ENCODE measurements around the gene ABHD17A. TPM values are rescaled to one million over a fixed set of nuclear protein-coding genes. Genes with fewer than 3 reads are reported as not detected.

ABHD17A gene
- total RNA-seq, 1 donor from 2014 or later = 83.0 TPM

DNA sequence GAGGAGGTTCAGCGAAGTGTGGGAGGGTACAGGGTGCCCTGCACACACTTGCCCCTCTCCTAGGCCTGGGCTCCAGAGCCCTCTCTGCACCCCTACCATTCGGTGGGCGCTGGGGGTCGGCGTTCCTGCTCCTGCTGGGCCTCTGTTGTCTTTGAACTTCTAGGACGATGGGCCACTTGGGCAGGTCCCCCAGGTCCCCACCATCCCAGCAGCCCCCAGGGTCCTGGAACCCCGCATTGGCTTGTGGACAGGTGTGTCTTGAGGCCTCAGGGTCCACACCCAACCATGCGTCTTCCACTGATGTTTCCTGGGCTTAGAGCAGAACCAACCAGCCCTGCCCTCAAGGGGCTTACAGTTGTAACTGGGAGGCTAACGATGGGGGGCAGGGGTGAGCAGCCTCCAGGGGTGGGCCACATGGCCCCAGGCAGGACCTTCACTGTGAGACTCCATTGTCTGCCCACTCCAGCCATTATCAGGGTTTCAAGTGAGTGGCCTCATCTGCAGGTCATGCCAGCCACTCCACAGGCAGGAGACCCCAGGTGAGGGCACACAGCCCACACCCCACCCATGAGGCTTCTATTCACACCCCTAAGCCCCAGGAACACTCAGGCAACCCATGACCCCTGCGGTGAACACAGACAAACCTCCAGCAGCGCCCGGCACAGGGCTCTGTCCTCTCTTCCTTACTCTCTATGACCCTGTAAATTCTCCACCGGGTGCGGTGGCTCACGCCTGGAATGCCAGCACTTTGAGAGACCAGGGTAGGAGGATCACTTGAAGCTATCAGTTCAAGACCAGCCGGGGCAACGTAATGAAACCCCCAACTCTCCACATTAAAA, 19.9 kb downstream of the ABHD17A start:
- no peak for DNase-seq (ENCODE audit: extremely low spot score in 2 of 2)

DNA sequence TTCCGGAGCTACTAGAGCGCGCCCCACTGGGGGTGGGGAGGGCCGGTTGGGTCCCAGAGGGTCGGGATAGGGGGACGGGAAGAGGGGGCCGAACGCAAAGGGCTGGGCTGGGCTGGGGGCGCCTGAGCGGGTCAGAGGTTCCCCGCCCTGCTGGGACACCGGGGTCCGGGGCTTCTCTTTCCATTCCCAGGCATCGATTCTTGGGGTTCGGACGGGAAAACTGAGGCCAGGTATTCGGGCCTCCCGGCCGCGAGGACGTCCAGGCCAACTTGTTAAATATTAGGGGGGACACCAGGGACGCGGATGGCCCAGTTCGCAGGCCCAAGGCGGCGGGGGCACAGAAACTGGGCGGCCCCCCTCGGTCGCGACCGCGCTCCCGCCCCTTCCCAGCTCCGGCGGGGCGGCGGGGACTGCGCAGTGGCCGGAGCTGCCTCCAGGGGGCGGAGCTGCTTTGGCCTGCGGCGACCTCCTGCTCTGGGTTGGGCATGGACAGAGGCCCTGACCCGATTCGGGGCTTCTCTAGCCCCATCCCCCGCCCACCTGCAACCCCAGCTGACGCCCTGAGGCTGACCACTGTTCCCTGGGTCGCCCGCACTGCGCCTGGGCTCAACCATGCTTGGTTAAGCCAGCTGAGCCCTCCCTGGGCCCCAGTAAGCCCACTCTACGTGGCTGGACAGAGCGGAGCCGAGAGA, 20.7 kb downstream of the ABHD17A start:
- intact Hi-C loops (cut with DNase I) = no loop called here
- DNase-seq (ENCODE audit: extremely low spot score in 2 of 2) = no peak
- Histone ChIP-seq H3K27ac (peak overlapping the region; percentile 82), H3K36me3 (no peaks in the 10 kb centered on the region), H3K4me3 (peak overlapping the region; percentile 73 to 76), H3K9me3 (no peaks in the 10 kb centered on the region), H3K4me1 (peaks cover 39% of the 10 kb centered on the region), H3K27me3 (no peaks in the 10 kb centered on the region)
- peak in 1 of 2 donors; percentile 43 for TF ChIP-seq POLR2AphosphoS5 (IDR thresholded peaks at IDR 0.05; ENCODE audit: insufficient read depth in 1 of 2, low read depth in 1 of 2)
- TF ChIP-seq, protein P1, sequence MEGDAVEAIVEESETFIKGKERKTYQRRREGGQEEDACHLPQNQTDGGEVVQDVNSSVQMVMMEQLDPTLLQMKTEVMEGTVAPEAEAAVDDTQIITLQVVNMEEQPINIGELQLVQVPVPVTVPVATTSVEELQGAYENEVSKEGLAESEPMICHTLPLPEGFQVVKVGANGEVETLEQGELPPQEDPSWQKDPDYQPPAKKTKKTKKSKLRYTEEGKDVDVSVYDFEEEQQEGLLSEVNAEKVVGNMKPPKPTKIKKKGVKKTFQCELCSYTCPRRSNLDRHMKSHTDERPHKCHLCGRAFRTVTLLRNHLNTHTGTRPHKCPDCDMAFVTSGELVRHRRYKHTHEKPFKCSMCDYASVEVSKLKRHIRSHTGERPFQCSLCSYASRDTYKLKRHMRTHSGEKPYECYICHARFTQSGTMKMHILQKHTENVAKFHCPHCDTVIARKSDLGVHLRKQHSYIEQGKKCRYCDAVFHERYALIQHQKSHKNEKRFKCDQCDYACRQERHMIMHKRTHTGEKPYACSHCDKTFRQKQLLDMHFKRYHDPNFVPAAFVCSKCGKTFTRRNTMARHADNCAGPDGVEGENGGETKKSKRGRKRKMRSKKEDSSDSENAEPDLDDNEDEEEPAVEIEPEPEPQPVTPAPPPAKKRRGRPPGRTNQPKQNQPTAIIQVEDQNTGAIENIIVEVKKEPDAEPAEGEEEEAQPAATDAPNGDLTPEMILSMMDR (IDR thresholded peaks at IDR 0.05) = peak; percentile 54 to 72 (median 57)
- TF ChIP-seq POLR2A (IDR thresholded peaks at IDR 0.05) = no peak

More for the DNA sequence above, 19.9 kb downstream of the ABHD17A start:
- TF ChIP-seq, protein P1 (IDR thresholded peaks at IDR 0.05) = no peak
- no peak for TF ChIP-seq POLR2AphosphoS5 (IDR thresholded peaks at IDR 0.05; ENCODE audit: insufficient read depth in 1 of 2, low read depth in 1 of 2)
- no peak for TF ChIP-seq POLR2A (IDR thresholded peaks at IDR 0.05)
- peak overlapping the region; percentile 73 to 76 for H3K4me3 ChIP-seq
- H3K9me3 ChIP-seq = no peaks in the 10 kb centered on the region
- no peaks in the 10 kb centered on the region for H3K36me3 ChIP-seq
- H3K4me1 ChIP-seq = peaks cover 32% of the 10 kb centered on the region
- intact Hi-C loops (cut with DNase I) = no loop called here
- H3K27ac ChIP-seq = peak overlapping the region; percentile 82
- H3K27me3 ChIP-seq = no peaks in the 10 kb centered on the region

- Histone ChIP-seq H3K27ac (peak overlapping the region; percentile 82), H3K4me1 (peaks cover 47% of the 10 kb centered on the region), H3K27me3 (no peaks in the 10 kb centered on the region), H3K36me3 (no peaks in the 10 kb centered on the region), H3K4me3 (peak overlapping the region; percentile 73 to 76), H3K9me3 (no peaks in the 10 kb centered on the region)
- TF ChIP-seq, protein P1 (IDR thresholded peaks at IDR 0.05) = no peak
- TF ChIP-seq POLR2AphosphoS5 (IDR thresholded peaks at IDR 0.05; ENCODE audit: insufficient read depth in 1 of 2, low read depth in 1 of 2) (peak in 1 of 2 donors; percentile 75), POLR2A (IDR thresholded peaks at IDR 0.05) (no peak)
- intact Hi-C loops (cut with DNase I) = no loop called here
- DNase-seq (ENCODE audit: extremely low spot score in 2 of 2) = no peak
Measured at GRCh38 chr19:1863638-1864479, 21.4 kb downstream of the ABHD17A start.

- intact Hi-C loops (cut with DNase I) = no loop called here
- Histone ChIP-seq H3K4me3 (peak within 1 kb of the TSS; percentile 73 to 76), H3K9me3 (no peaks in the 10 kb centered on the region), H3K27ac (peak within 1 kb of the TSS; percentile 82), H3K4me1 (peaks cover 53% of the 10 kb centered on the region), H3K36me3 (no peaks in the 10 kb centered on the region), H3K27me3 (no peaks in the 10 kb centered on the region)
- DNase-seq (ENCODE audit: extremely low spot score in 2 of 2) = no peak
- TF ChIP-seq, protein P1 (IDR thresholded peaks at IDR 0.05) = no peak
- TF ChIP-seq POLR2A (IDR thresholded peaks at IDR 0.05) = peak in 1 of 2 donors; percentile 66
Measured at GRCh38 chr19:1863328-1863637, 22.0 kb downstream of the ABHD17A start, which contains the start of gene KLF16. TSS of gene KLF16 (minus strand) at chr19:1863579. CDS start at chr19:1863497, 82 bp downstream.
